ENCODE measurements around the gene PELI2.

DNA sequence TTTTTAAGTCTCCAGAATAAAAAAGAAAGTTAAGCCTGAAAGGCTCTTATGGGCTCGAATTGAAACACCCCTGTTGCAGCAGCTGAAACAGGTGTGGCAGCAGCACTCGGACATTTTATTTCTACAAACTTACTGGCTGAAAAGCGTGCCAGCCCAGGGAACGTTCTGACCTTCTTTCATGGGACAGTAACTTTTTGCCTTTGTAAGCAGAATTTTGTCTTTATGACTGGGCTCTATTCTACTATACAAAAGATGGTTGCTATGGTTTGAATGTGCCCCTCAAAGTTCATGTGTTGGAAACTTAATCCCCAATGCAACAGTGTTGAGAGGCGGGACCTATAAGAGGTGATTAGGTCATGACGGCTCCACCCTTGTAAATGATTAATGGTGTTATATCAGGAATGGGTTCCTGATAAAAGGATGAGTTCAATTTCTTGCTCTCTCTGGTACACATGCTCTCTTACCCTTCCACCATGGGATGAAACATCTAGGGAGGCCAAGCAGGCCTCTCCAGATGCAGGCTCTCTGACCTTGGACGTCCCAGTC lies 52.7 kb downstream of the PELI2 start:
- TF ChIP-seq, protein P1, sequence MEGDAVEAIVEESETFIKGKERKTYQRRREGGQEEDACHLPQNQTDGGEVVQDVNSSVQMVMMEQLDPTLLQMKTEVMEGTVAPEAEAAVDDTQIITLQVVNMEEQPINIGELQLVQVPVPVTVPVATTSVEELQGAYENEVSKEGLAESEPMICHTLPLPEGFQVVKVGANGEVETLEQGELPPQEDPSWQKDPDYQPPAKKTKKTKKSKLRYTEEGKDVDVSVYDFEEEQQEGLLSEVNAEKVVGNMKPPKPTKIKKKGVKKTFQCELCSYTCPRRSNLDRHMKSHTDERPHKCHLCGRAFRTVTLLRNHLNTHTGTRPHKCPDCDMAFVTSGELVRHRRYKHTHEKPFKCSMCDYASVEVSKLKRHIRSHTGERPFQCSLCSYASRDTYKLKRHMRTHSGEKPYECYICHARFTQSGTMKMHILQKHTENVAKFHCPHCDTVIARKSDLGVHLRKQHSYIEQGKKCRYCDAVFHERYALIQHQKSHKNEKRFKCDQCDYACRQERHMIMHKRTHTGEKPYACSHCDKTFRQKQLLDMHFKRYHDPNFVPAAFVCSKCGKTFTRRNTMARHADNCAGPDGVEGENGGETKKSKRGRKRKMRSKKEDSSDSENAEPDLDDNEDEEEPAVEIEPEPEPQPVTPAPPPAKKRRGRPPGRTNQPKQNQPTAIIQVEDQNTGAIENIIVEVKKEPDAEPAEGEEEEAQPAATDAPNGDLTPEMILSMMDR (IDR thresholded peaks at IDR 0.05) = no peak
- TF ChIP-seq POLR2A (IDR thresholded peaks at IDR 0.05) = no peak

Data from testis (tissue), 2 donors.